ENCODE results near the gene OPN4. TPM values are rescaled to one million over a fixed set of nuclear protein-coding genes. Genes with fewer than 3 reads are reported as not detected.

The OPN4 gene
- total RNA-seq, 4 donors from 2014 or later, result 0.59 TPM; not detected in 3

- no peak overlapping the region for H3K4me3 ChIP-seq
- H3K9me3 ChIP-seq, result no peaks in the 10 kb centered on the region
- no peak for DNase-seq (ENCODE audit: low spot score in 2 of 2)
- peak overlapping the region in 2 of 4 donors; percentile 60 to 73 for H3K27ac ChIP-seq
- no peaks in the 10 kb centered on the region for H3K27me3 ChIP-seq
- 46 to 56% methylated on average over 11 to 13 of the region's 13 CpGs for WGBS, 2 donors
- no peak for TF ChIP-seq POLR2A (IDR thresholded peaks at IDR 0.05)
- no peak for TF ChIP-seq EP300 (IDR thresholded peaks at IDR 0.05)
- TF ChIP-seq CTCF (IDR thresholded peaks at IDR 0.05), result no peak
- no peaks in the 10 kb centered on the region for H3K36me3 ChIP-seq
- peaks cover 0 to 58% (median 8%) of the 10 kb centered on the region in 4 donors for H3K4me1 ChIP-seq
Measured at GRCh38 chr10:86647773-86648703, 6.3 kb upstream of the OPN4 start.

- Histone ChIP-seq H3K27ac (peak overlapping the region in 2 of 4 donors; percentile 60 to 73), H3K27me3 (no peaks in the 10 kb centered on the region), H3K9me3 (no peaks in the 10 kb centered on the region), H3K4me3 (no peak overlapping the region), H3K36me3 (no peaks in the 10 kb centered on the region), H3K4me1 (peaks cover 0 to 51% (median 5%) of the 10 kb centered on the region in 4 donors)
- TF ChIP-seq CTCF (IDR thresholded peaks at IDR 0.05), result no peak
- no peak for TF ChIP-seq POLR2A (IDR thresholded peaks at IDR 0.05)
- no peak for TF ChIP-seq EP300 (IDR thresholded peaks at IDR 0.05)
- DNase-seq (ENCODE audit: low spot score in 2 of 2), result peak; percentile 48 to 68
- 35 to 39% methylated on average over 6 to 9 of the region's 9 CpGs for WGBS, 2 donors
Measured at GRCh38 chr10:86648704-86649427, 5.5 kb upstream of the OPN4 start.

- H3K27me3 ChIP-seq, result no peaks in the 10 kb centered on the region
- WGBS, 2 donors, result 66 to 70% methylated on average over 14 to 15 of the region's 17 CpGs
- no peak for DNase-seq (ENCODE audit: low spot score in 2 of 2)
- peak overlapping the region in 2 of 4 donors; percentile 34 to 60 for H3K27ac ChIP-seq
- no peaks in the 10 kb centered on the region for H3K36me3 ChIP-seq
- TF ChIP-seq EP300 (IDR thresholded peaks at IDR 0.05) (no peak), POLR2A (IDR thresholded peaks at IDR 0.05) (no peak), CTCF (IDR thresholded peaks at IDR 0.05) (no peak)
- no peak overlapping the region for H3K4me3 ChIP-seq
- peaks cover 0 to 49% (median 5%) of the 10 kb centered on the region in 4 donors for H3K4me1 ChIP-seq
- no peaks in the 10 kb centered on the region for H3K9me3 ChIP-seq
Measured at GRCh38 chr10:86649471-86650150, 4.7 kb upstream of the OPN4 start.

GRCh38 chr10:86650151-86650550, 4.2 kb upstream of the OPN4 start:
- no peaks in the 10 kb centered on the region for H3K9me3 ChIP-seq
- 97 to 98% methylated on average over 5 to 8 of the region's 8 CpGs for WGBS, 2 donors
- H3K4me1 ChIP-seq, result peaks cover 0 to 47% (median 5%) of the 10 kb centered on the region in 4 donors
- no peaks in the 10 kb centered on the region for H3K36me3 ChIP-seq
- no peak overlapping the region for H3K4me3 ChIP-seq
- no peaks in the 10 kb centered on the region for H3K27me3 ChIP-seq
- TF ChIP-seq CTCF (IDR thresholded peaks at IDR 0.05) (no peak), EP300 (IDR thresholded peaks at IDR 0.05) (no peak), POLR2A (IDR thresholded peaks at IDR 0.05) (no peak)
- H3K27ac ChIP-seq, result peak overlapping the region in 2 of 4 donors; percentile 34 to 60
- no peak for DNase-seq (ENCODE audit: low spot score in 2 of 2)
